GM23248 (cell line): ENCODE measurements around the gene CRACDL.

Experiments used
- EZH2 ChIP-seq: fragments of 200-600 bp; sonication (generic); IDR thresholded peaks from 2 replicates; pipeline ENCODE4 v1.6.1; 2018; ENCODE audit warnings: antibody characterized with exemption, mild to moderate bottlenecking; ENCODE audit not compliant: insufficient read depth, poor library complexity, severe bottlenecking
- EZH2phosphoT487 ChIP-seq: fragments of 200-600 bp; sonication (generic); IDR thresholded peaks from 2 replicates; pipeline ENCODE4 v1.6.1; 2018; ENCODE audit warnings: antibody characterized with exemption, moderate library complexity, mild to moderate bottlenecking, low read depth; ENCODE audit not compliant: insufficient read depth

DNA sequence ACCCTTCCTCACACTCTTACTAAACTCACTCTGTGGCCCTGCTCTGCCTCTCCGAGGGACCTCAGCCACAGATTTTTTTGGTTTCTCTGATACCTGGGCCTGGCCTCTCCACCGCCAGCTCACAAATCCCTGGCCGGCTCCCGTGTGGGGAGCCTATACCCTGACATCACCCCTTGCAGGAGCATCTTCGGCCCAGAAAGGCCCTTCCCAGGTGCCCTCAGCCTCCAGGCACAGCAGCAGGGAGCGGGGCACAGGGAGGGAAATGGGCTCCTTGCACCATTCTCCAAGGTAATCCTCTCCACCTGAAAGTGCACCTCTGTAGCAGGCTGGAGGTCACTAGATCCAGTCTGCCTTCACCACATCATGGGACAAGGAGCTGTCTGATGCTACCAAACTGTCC, 43.2 kb downstream of the CRACDL start:
- no peak for TF ChIP-seq EZH2
- TF ChIP-seq EZH2phosphoT487, result no peak
